ENCODE results near the gene PPP3CB.

Gene PPP3CB

DNA sequence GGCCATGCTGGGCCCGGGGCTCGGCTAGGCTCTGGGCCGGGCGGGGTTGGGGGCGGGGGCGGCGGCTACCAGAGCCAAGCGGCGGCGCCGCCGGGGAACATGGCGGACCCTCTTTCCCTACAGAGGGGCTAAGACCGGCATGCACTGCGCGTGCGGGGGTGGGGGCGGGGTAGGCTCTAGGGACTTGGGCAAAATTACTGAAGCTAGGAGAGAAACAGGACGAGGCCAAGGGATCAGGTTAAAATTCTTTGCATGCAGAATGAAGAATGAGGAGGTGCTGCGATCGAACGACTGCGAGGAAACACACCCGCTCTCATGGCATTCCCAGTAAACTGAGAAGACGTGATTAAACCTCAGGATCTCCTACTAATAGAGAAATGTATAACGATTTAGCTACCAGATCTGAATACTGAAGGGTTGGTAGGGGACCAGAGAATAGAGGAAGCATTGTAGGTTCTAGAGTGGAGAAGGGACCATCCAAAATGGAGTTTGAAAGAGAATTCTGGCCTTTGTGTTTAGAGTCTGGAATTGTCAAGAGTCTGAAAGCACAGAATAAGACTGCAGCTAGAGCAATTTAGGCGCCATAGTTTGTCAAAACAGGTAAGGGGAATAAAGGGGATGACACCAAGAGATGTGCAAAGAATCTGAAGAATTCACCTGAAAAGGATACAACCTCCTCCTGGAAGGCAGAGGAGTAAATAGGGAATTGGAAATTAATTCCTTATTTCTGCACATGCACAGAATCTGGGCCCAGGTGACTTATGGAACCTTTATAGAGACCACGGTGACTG, at the start of gene PPP3CB:
PPP3CB (minus strand) TSS at position 141 of the 791 bp plus-strand sequence; CDS start at position 6, 135 bp downstream.
- peak; percentile 77 for DNase-seq

DNA sequence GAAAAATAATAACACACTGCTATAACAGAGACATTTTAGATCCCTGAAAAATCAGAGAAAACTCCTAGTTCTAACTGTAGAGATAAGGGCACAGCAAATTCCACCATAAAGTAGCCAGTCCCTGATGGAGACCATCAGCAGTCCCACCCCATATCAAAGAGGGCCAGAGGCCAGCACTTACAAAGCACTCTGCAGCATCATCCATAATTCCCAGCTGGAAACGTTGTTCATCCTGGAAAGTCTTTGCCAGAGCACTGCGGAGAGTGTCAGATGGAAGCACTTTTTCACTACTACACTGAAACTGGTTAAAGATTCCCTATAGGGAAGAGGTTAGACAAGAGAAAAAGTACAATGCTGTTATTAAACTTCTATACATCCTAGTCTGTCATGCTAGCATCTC, 49.5 kb upstream of the PPP3CB start:
- DNase-seq = no peak

DNA sequence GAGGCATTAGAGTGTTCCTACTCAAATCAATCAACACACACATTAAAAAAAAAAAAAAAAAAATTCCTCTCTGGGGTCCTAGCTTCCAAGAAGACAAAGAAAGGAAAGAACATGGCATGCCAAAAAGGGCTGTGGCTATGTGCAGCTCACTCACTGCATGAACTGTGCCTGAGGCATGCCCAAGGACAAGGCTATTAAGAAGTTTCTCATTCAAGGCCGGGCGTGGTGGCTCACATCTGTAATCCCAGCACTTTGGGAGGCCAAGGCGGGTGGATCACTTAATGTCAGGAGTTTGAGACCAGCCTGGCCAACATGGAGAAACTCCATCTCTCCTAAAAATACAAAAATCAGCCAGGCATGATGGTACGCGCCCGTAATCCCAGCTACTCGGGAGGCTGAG, 41.9 kb upstream of the PPP3CB start:
- DNase-seq = no peak

DNA sequence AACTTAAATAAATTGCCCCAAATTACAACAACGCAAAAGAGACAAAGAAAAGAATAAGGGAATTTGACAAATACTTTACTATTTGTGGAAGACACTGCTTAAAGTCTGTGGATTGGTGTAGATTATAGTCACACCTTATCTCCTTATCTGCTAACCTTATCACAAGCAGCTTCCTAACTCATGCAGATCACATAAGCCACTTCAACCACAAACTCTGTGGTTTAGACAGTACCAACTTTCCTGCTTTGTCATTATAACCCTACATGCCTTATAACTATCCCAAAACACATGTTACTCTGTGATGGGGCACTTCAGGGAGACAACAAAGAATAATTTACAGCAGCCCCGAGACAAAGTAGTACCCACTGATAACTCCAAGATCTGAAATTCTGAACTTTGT, 41.5 kb upstream of the PPP3CB start:
- DNase-seq = no peak

DNA sequence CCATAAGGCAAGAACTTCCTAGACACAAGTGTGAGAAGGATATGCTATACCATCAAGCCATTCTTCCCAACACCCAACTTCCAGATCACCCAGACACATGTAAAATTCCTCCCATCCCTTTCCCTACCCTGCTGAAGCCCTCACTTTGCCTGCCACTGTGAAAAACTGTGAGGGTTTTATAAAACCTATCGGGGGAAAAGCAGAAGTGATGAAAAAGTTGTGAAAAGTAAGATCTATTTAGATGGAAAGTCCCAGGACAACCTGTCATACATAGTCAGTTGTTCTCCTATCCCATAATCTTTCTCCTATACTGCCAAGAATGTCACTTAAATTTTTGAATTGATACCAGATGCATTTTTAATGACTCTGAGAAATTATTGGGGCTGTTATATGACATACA, 39.0 kb upstream of the PPP3CB start:
- no peak for DNase-seq

DNA sequence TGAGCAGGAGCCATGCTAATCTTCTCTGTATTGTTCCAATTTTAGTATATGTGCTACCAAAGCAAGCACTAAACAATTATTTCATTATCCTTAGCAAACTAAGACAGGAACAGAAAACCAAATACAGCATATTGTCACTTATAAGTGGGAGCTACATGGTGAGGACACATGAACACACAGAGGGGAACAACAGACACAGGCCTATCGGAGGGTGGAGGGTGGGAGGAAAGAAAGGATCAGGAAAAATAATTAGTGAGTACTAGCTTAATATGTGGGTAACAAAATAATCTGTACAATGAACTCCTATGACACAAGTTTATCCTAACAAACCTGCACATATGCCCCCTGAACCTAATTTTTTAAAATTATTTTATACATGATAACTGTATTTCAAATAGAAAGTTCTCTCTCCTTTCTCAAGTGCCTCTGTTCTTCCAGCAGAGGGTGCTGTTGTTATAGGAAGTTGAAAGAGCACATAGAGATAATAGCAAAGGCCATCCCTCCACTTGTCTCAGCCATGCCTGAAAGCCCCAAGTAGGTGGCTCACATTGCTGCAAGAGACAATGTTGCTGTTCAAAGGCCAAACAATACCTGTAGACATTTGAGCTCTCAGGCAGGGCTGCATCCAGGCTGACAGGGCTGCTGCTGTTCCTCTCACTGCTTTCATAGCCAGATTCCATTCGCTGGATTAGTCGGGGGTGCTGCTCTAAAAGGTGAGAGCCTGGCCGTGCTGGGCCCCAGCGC, 33.4 kb upstream of the PPP3CB start:
- DNase-seq = peak; percentile 74

DNA sequence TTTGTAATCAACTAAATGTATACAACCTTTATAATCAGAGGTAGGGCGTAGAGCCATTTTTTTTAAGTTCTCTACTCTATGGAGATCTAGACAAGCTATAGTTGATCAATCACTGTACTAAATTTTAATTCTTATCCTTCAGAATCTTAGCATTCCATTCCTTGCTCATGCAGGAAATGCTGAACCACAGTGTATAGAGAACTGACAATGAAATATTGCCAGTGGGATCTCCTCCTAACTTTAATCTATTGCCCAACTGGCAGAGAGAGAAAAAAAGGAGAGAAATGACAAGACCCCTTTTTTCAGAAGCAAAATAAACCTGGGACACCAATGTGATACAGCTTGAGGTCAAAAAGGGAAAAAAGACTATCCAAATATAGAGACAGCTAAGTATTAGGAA, 26.4 kb upstream of the PPP3CB start:
- DNase-seq = no peak

DNA sequence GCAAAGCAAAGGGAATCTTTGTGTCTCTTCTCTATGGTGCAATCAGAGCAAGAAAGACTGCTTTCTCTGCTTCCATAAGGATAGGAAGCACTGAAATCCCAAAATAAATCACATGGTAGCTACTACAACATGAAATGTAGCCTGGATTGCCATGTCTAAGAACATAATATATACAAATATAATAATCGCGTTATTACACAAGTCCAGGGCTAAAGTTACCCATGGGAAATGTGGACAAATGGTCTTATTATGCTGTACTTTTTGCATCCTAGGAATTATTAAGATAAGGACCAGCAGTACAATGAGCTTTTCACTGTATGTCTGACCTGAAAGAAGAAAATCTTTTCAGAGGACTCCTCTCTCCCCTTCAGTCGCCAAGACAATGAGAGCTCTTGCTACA, 23.5 kb upstream of the PPP3CB start:
- DNase-seq = no peak

DNA sequence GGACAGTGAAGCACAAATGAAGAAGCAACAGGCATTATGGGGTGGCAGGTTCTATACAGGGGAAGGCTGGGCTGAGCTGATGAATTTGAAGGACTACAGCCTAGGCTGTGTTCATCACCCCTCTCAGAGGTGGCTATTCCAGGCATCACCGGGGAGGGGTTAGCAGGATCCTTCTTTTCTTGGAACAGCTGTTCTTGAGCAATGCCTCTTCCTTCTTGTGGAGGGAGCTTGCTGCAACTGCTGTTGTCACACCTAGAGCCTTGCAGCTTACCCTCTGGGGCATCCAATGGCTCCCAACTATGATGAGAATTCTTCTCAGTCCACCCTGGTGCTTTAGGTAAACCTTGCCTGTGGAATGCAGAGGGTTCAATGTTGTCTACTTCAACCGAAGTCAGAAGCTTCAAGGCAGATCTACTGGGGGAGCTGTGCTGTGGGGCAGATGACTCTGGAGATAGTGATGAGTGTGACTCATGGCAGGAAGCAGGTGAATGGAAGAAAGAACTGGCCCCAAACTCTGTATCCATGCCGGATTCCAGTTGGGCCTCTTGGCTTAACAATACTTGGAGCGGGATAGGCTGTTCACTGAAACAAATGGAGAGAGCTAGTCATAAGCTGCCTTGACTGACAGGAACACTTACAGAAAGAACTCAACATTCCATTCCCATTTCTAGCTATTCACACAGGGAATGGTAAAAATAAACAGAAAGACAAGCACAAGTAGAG, 21.5 kb upstream of the PPP3CB start:
- DNase-seq = no peak

DNA sequence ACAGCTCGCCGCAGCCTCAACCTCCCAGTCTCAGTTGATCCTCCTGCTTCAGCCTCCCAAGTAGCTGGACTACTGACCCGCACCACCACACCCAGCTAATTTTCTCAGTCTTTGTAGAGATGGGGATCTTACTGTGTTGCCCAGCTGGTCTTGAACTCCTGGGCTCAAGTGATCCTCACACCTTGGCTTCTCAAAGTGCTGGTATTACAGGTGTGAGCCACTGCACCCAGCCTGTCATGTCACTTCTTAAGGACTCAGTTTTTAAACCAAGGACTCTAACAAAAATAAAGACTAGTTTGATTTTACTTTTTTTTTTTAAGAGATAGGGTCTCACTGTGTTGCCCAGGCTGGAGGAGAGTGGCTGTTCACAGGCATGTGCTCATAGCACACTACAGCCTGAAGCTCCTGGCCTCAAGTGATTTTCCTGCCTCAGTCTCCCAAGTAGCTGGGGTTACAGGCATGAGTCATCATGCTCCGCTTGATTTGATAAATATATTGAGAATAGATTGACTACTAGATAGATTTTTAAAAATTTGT, 16.5 kb upstream of the PPP3CB start:
- DNase-seq = no peak

DNA sequence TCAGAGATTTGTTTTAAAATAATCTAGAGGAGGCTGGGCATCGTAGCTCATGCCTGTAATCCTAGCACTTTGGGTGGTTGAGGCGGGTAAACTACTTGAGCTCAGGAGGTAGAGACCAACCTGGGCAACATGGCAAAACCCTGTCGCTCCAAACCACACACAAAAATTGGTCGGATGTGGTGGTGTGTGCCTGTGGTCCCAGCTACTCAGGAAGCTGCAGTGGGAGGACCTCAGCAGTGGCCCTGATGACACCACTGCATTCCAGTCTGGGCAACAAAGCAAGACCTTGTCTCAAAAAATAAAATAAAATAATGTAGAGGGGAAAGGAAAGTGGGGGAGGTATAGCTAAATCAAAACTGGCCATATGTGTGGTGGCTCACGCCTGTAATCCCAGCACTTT, 13.9 kb upstream of the PPP3CB start:
- no peak for DNase-seq

DNA sequence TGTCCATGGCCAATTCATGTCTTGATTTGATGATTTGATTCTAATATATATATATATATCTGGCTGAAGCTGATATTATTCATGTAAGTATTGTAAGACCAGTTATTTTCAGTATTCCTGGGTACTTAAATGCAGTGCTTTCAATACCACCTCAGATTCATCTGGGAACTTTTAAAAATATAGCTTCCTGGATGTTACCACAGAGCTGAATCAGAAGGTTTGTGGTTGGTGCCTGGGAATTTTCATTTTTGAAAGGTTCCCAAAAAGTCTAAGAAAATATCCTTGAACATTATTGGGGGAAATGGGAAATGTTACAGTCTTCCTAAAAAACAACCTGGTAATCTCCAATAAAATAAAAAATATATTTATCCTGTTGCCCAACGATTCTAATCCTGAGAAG, 10.7 kb upstream of the PPP3CB start:
- no peak for DNase-seq

DNA sequence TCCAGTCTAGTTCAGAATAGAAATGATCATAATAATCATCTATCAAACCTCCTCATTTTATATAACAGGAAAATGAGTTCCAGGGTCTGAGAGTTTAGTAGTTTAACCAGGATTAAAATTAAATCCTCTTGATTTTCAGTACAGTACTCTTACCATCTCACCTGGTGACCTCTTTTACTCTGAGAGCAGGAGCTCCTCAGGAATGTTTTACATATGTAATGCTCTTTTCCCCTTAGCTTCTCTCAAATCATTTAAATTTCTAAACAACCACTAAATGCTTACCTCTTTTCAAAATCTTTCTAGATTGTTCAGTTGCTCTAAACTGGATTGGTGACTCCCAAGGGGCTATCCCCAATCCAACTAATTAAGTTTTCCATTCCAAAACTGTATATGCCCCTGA, 10.2 kb upstream of the PPP3CB start:
- no peak for DNase-seq

DNA sequence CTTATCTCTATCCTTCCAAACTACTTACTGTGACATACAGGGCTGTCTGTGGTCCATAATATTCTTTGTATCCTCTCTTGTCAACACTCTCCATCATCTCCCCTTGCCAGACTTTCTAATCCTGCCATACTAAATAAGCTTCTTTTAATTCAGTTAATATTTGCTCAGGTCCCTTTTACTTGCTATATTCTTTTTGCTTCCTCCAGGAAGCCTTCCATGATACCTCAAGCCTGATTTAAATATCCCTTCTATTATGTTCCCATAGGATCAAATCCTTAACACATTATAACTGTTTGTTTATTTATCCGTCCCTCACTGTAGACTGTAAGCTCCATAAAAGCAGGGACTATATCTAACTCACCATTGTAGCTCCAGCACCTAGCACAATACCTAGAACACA, 7.2 kb upstream of the PPP3CB start:
- no peak for DNase-seq

DNA sequence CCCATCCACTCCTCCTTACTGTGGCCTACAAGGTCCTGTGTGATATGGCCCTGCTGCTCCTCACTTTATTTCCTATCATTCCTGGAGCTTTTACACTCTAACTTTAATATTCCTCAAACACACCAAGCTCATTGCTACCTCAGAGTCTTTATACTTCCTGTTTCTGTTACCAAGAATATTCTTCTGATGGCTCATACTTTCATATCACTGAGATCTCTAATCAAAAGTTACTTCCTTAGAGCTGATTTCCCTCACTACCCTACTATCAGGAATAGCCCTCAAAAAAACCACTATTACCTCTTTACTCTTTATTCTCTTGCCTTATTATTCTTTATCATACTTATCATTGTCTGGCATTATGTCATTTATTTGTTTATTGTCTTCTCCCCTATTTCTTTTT, 5.8 kb upstream of the PPP3CB start:
- DNase-seq = no peak

DNA sequence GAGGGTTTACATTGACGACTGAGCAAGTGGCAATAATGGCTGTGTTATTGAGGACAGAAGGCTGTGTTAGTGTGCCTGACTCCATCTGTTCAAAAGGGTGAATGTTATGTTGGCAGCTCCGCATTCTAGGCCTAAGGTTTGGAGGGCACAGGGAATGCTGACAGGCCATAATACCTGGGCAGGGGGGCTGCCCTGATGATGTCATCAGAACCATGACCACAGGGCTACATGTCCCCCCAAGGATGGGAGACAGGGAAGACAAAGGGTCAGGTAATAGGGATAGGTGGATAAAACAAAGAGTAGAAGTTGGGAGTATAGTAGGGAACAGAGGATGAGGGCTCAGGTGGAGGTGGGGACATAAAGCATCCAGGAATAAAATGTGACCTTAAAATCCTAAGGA, 1.8 kb upstream of the PPP3CB start:
- DNase-seq = no peak

DNA sequence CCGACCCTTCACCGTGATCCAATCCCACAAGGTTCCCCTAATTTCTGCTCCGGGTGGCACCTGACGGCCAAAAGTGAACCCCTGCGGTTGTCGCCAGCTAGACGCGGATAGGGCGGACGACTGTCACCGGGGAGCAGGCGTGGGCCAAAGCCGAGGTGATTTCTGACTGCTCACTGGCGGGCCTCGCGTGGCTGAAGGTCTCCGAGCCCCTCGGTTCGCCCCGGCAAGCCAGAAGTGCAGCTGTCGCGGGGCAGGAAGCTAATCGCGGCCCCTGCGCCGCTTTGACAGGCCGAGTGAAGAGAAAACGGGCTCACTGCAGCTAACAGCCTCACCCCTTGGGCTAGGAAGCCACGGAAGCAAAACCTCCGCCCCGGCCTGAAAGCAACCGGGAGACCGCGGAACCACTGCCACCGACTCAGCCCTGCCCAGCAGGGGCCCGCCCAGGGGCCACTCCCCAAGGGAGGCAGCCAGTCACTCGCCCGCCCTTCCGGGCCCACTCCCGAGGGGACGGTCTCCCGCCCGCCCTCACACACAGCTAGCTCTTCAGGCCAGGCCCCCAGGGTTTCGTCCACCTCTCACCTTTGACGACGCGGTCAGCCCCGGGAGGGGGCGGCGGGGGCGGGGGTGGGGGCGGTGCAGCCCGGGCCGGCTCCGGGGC, 469 bp downstream of the PPP3CB start:
- peak; percentile 41 for DNase-seq

DNA sequence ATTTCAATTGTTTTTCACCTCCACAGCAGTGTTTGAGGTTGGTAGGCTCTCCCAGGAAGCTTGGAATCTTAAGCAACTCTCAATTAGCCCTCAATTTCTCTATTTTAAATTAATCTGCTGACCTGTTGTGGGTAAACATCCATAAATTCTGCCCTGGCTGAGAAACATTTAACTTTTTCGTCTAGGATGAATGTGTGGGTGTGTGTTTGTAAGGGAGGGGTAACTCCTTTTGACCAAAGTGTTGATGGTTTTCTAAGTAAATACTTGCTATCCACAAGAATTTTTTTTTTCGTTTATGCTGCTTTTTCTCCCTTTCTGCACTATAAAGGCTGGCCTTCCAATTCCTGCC, 973 bp downstream of the PPP3CB start:
- no peak for DNase-seq

DNA sequence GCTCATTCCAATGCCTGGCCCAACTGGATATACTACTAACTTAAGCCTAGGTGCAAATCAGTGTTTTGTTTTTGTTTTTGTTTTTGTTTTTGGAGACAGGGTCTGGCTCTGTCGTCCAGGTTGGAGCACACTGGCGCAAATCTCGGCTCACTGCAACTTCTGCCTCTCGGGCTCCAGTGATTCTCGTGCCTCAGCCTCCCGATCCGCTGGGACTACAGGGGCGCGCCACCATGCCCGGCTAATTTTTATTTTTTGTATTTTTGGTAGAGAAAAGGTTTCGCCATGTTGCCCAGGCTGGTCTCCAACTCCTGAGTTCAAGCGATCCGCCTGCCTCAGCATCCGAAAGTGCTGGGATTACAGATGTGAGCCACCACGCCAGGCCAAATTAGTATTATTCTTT, 1.6 kb downstream of the PPP3CB start:
- no peak for DNase-seq

DNA sequence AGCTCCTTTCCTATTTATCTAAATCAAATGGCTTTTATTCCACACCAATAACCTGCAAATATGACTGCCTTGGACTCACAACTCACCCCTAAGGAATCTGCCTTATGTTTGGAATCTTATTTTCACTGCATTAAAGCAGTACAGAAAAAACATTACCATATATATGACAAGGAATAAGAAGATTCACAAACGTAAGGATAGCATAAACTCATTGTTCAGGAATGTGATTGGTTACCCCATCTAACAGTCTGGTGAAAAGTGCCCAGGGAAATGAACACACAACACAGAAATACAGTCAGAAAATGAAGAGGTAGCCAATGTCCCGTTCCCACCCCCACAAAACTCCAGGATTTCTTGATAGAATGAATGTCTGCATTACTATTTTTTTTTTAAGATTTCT, 2.0 kb downstream of the PPP3CB start:
- no peak for DNase-seq

DNA sequence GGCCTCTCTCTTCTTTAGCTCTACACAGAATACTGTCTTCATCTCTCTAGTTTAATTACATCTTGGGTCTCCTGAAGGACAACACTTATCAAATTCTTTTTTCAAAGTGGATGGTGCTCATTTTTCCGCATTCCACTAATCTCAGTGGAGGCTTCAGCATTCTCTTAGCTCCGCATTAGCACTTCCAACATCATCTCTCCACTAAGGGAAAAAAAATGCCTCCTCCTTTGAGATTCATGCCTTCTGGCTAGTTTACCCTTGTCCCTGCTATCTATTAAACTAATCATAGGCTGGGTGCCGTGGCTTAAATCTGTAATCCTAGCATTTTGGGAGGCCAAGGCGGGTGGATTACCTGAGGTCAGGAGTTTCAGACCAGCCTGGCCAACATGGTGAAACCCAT, 9.2 kb downstream of the PPP3CB start:
- DNase-seq = no peak

DNA sequence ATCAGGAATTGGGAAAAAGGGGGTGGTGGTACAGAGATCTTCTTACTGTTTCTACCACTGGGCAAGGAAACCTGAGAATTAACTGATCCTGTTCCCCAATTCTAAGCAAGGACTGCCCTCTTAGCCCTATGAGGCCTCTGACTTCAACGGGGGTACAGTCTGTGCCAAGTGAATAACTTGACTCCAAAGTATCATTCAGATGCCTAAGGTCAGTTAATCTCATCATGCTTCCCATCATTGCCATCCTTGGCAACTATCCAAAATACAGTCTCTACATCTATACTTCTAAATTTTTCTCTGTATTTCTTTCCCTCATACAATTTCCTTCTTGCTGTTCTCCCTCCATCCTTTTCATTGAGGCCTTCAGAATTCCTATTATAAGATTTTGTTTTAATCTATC, 10.5 kb downstream of the PPP3CB start:
- no peak for DNase-seq

DNA sequence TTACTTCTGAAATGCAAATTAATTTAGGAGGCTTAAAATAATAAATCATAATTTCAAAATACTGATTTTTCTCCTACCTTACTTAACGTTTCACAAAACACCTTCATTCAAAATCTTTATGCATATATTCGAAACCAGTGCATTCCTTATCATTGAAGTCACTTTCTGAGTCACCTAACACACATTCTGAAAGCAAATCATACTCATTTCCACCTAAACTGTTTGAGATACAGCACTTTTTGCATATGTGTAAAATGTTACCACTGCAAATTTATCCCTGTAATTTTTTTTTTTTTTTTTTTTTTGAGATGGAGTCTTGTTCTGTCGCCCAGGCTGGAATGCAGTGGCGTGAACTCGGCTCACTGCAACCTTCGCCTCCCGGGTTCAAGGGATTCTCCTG, 15.7 kb downstream of the PPP3CB start:
- no peak for DNase-seq
